ENCODE measurements around the gene CR2. TPM values are rescaled to one million over a fixed set of nuclear protein-coding genes. Genes with fewer than 3 reads are reported as not detected.
"Not testable (repeated sequence)": the region's sequence is repeated elsewhere in the genome, so short reads cannot be mapped to it uniquely, and the experiment has no call there.

The CR2 gene
- total RNA-seq, 1 donor from 2014 or later: not detected

- Mint-ChIP-seq H3K4me3 (ENCODE audit: unreplicated experiment) (no peak overlapping the region), H3K27me3 (ENCODE audit: unreplicated experiment) (peaks cover 3% of the 10 kb centered on the region), H3K36me3 (ENCODE audit: low read depth, unreplicated experiment) (peaks cover 4% of the 10 kb centered on the region), H3K9me3 (ENCODE audit: unreplicated experiment) (peaks cover 6% of the 10 kb centered on the region), H3K27ac (ENCODE audit: unreplicated experiment) (no peak overlapping the region), H3K4me1 (ENCODE audit: unreplicated experiment) (peaks cover 4% of the 10 kb centered on the region)
- no peak for DNase-seq (ENCODE audit: low spot score)
- no peak for TF ChIP-seq CTCF (IDR thresholded peaks at IDR 0.05; ENCODE audit: unreplicated experiment)
Measured at GRCh38 chr1:207428783-207429182, 25.3 kb upstream of the CR2 start.

GRCh38 chr1:207429963-207430362 lies 24.2 kb upstream of the CR2 start:
- Mint-ChIP-seq H3K4me1 (ENCODE audit: unreplicated experiment) (peaks cover 4% of the 10 kb centered on the region), H3K27me3 (ENCODE audit: unreplicated experiment) (peaks cover 3% of the 10 kb centered on the region), H3K27ac (ENCODE audit: unreplicated experiment) (no peak overlapping the region), H3K36me3 (ENCODE audit: low read depth, unreplicated experiment) (peaks cover 4% of the 10 kb centered on the region), H3K9me3 (ENCODE audit: unreplicated experiment) (peaks cover 6% of the 10 kb centered on the region), H3K4me3 (ENCODE audit: unreplicated experiment) (no peak overlapping the region)
- no peak for TF ChIP-seq CTCF (IDR thresholded peaks at IDR 0.05; ENCODE audit: unreplicated experiment)
- DNase-seq (ENCODE audit: low spot score): no peak

GRCh38 chr1:207430602-207431001 lies 23.5 kb upstream of the CR2 start:
- no peak for DNase-seq (ENCODE audit: low spot score)
- no peak for TF ChIP-seq CTCF (IDR thresholded peaks at IDR 0.05; ENCODE audit: unreplicated experiment)
- Mint-ChIP-seq H3K36me3 (ENCODE audit: low read depth, unreplicated experiment) (peaks cover 4% of the 10 kb centered on the region), H3K9me3 (ENCODE audit: unreplicated experiment) (peaks cover 6% of the 10 kb centered on the region), H3K27ac (ENCODE audit: unreplicated experiment) (no peak overlapping the region), H3K4me1 (ENCODE audit: unreplicated experiment) (peaks cover 4% of the 10 kb centered on the region), H3K27me3 (ENCODE audit: unreplicated experiment) (peaks cover 3% of the 10 kb centered on the region), H3K4me3 (ENCODE audit: unreplicated experiment) (no peak overlapping the region)

GRCh38 chr1:207431508-207431907 lies 22.6 kb upstream of the CR2 start:
- Mint-ChIP-seq H3K9me3 (ENCODE audit: unreplicated experiment) (peaks cover 6% of the 10 kb centered on the region), H3K4me1 (ENCODE audit: unreplicated experiment) (peaks cover 4% of the 10 kb centered on the region), H3K27me3 (ENCODE audit: unreplicated experiment) (peaks cover 3% of the 10 kb centered on the region), H3K27ac (ENCODE audit: unreplicated experiment) (no peak overlapping the region), H3K4me3 (ENCODE audit: unreplicated experiment) (no peak overlapping the region), H3K36me3 (ENCODE audit: low read depth, unreplicated experiment) (peaks cover 4% of the 10 kb centered on the region)
- TF ChIP-seq CTCF (IDR thresholded peaks at IDR 0.05; ENCODE audit: unreplicated experiment): no peak
- no peak for DNase-seq (ENCODE audit: low spot score)

GRCh38 chr1:207433435-207433834 lies 20.7 kb upstream of the CR2 start:
- no peaks in the 10 kb centered on the region for H3K9me3 Mint-ChIP-seq (ENCODE audit: unreplicated experiment)
- H3K4me3 Mint-ChIP-seq (ENCODE audit: unreplicated experiment): no peak overlapping the region
- no peak overlapping the region for H3K27ac Mint-ChIP-seq (ENCODE audit: unreplicated experiment)
- no peak for DNase-seq (ENCODE audit: low spot score)
- no peaks in the 10 kb centered on the region for H3K27me3 Mint-ChIP-seq (ENCODE audit: unreplicated experiment)
- TF ChIP-seq CTCF (IDR thresholded peaks at IDR 0.05; ENCODE audit: unreplicated experiment): no peak
- no peaks in the 10 kb centered on the region for H3K36me3 Mint-ChIP-seq (ENCODE audit: low read depth, unreplicated experiment)
- H3K4me1 Mint-ChIP-seq (ENCODE audit: unreplicated experiment): peaks cover 4% of the 10 kb centered on the region

- H3K4me3 Mint-ChIP-seq (ENCODE audit: unreplicated experiment); DNase-seq (ENCODE audit: low spot score); H3K27ac Mint-ChIP-seq (ENCODE audit: unreplicated experiment); H3K4me1 Mint-ChIP-seq (ENCODE audit: unreplicated experiment); H3K9me3 Mint-ChIP-seq (ENCODE audit: unreplicated experiment); H3K36me3 Mint-ChIP-seq (ENCODE audit: low read depth, unreplicated experiment); H3K27me3 Mint-ChIP-seq (ENCODE audit: unreplicated experiment): not testable (repeated sequence)
Measured at GRCh38 chr1:207436746-207437145, 17.4 kb upstream of the CR2 start.
